Fibroblast of mammary gland (primary cell): Measurements from ENCODE around the gene RBM11.
"Not testable (repeated sequence)": the region's sequence is repeated elsewhere in the genome, so short reads cannot be mapped to it uniquely, and the experiment has no call there.

Experiments used
- DNase-seq: peaks from one replicate; pipeline ENCODE4 v3.0.0-alpha.2; 2010; ENCODE audit warnings: low read depth
- H3K4me3 ChIP-seq: 2 replicates; pipeline ENCODE4 v1.5.1; 2011; ENCODE audit warnings: low read depth, mild to moderate bottlenecking, low read length, moderate library complexity; ENCODE audit not compliant: control insufficient read depth
- TF ChIP-seq, protein P1 (sequence below): conservative IDR thresholded peaks from 2 replicates; pipeline ENCODE4 v1.5.1; 2011; ENCODE audit warnings: low read depth, low read length, inconsistent platforms; ENCODE audit not compliant: control insufficient read depth, insufficient read depth

RBM11 gene, protein sequence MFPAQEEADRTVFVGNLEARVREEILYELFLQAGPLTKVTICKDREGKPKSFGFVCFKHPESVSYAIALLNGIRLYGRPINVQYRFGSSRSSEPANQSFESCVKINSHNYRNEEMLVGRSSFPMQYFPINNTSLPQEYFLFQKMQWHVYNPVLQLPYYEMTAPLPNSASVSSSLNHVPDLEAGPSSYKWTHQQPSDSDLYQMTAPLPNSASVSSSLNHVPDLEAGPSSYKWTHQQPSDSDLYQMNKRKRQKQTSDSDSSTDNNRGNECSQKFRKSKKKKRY

DNA sequence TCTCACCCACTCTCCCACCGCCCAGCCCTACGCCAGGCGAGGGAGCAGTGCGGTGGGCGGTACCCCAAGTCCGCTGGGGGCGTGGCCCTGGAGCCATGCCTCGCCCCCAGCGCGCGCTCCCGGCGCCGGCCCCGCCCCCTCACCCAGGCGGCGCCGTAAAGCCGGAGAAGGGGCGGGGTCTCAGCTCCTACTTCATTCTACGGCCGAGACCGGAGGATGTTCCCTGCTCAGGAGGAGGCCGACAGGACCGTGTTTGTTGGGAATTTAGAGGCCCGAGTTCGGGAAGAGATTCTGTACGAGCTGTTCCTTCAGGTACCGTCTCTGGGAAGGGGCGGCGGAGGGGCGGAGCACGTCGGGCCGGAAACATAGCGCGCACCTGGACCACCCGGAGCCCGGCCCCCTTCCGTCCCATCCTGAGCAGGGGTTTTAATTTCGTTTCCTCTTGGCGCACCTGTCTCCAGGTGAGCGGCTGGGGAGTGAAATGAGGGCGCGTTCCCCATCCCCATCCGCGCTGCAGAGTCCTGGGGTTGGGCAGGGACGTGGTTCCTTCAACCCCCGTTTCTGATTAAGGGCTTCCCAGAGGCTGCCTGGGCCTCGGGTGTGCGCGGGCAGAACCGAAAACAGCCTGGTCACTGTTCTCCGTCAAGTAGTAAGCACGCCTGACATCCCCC lies at the start of gene RBM11:
Gene RBM11 (plus strand): TSS at position 187 of the 671 bp plus-strand sequence. CDS start 30 bp downstream, at position 217.
- DNase-seq: peak; percentile 32
- TF ChIP-seq, protein P1, sequence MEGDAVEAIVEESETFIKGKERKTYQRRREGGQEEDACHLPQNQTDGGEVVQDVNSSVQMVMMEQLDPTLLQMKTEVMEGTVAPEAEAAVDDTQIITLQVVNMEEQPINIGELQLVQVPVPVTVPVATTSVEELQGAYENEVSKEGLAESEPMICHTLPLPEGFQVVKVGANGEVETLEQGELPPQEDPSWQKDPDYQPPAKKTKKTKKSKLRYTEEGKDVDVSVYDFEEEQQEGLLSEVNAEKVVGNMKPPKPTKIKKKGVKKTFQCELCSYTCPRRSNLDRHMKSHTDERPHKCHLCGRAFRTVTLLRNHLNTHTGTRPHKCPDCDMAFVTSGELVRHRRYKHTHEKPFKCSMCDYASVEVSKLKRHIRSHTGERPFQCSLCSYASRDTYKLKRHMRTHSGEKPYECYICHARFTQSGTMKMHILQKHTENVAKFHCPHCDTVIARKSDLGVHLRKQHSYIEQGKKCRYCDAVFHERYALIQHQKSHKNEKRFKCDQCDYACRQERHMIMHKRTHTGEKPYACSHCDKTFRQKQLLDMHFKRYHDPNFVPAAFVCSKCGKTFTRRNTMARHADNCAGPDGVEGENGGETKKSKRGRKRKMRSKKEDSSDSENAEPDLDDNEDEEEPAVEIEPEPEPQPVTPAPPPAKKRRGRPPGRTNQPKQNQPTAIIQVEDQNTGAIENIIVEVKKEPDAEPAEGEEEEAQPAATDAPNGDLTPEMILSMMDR: no peak
- peak within 1 kb of the TSS; percentile 53 for H3K4me3 ChIP-seq

GRCh38 chr21:14166463-14167223 lies 49.3 kb upstream of the RBM11 start:
- H3K4me3 ChIP-seq, DNase-seq: not testable (repeated sequence)

DNA sequence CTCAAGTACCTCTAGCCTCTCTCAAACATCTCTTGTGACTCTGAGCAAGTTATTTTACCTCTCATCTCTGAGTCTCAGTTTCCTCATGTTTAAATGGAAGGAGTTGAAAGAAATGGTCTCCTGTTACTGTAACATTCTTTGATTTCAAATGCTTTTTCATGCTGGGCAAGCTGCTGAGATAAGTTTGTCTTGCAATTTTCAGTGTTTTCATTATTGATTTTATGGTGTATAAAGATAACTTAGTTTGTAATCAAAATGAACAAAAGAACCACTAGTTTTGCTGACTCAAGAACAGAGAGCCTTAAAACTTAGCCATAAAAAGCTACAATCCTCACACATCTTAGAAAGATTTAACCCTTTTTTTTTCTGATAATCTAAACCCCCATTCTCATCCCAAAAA lies 9.7 kb upstream of the RBM11 start:
- TF ChIP-seq, protein P1: no peak
- H3K4me3 ChIP-seq: no peak overlapping the region
- no peak for DNase-seq

GRCh38 chr21:14210738-14211137 lies 5.2 kb upstream of the RBM11 start, which contains the start of gene LIPI:
Gene LIPI (minus strand): TSS chr21:14210955. CDS start chr21:14210845, 110 bp downstream.
- TF ChIP-seq, protein P1: no peak
- H3K4me3 ChIP-seq: no peak within 1 kb of the TSS
- DNase-seq: no peak

- no peak overlapping the region for H3K4me3 ChIP-seq
- DNase-seq: no peak
- TF ChIP-seq, protein P1: no peak
Measured at GRCh38 chr21:14213164-14213563, 2.8 kb upstream of the RBM11 start.

GRCh38 chr21:14223365-14223764 lies 7.4 kb downstream of the RBM11 start:
- no peak overlapping the region for H3K4me3 ChIP-seq
- no peak for DNase-seq
- TF ChIP-seq, protein P1: no peak

- no peak overlapping the region for H3K4me3 ChIP-seq
- TF ChIP-seq, protein P1: no peak
- DNase-seq: no peak
Measured at GRCh38 chr21:14229399-14229798, 13.4 kb downstream of the RBM11 start.
